GM12878 (cell line): ENCODE measurements around the gene ZNF618. TPM values are rescaled to one million over a fixed set of nuclear protein-coding genes. Genes with fewer than 3 reads are reported as not detected.

Experiments used
- ATAC-seq: fragments of 200-7000 bp; cut with Tn5 transposase; 3 replicates; pipeline ENCODE4 v1.9.1; 2020; ENCODE audit warnings: mild to moderate bottlenecking, moderate library complexity
- BruUV-seq: library from RNA; stranded (reverse); fragments of 400-500 nt; replicated peaks from 2 replicates; lab custom pipeline; 2021; lab: Mats Ljungman, UMichigan
- CTCF ChIA-PET: fragments of 300-600 bp; sonication (Branson Sonifier 250); formaldehyde crosslinking; extraction: SDS; loops from one replicate; lab custom pipeline; 2021; ENCODE audit warnings: inconsistent platforms; lab: Yijun Ruan, JAX
- POLR2A ChIA-PET: fragments of 350-600 bp; formaldehyde crosslinking; extraction: SDS; loops from one replicate; lab custom pipeline; 2021; ENCODE audit warnings: inconsistent platforms; lab: Charles Lee
- RAD21 ChIA-PET: fragments of 300-600 bp; sonication (Branson Sonifier 250); formaldehyde crosslinking; loops from one replicate; lab custom pipeline; 2023; ENCODE audit warnings: antibody characterized with exemption; ENCODE audit not compliant: unreplicated experiment; lab: Charles Lee
- SMC1A ChIA-PET: fragments of 300-600 bp; sonication (Branson Sonifier 250); formaldehyde crosslinking; loops from one replicate; lab custom pipeline; 2023; ENCODE audit not compliant: unreplicated experiment, uncharacterized antibody; lab: Charles Lee
- DNase-seq: peaks from one replicate; pipeline ENCODE4 v3.0.0-alpha.2; 2011; ENCODE audit warnings: low read depth, low spot score
- FAIRE-seq: peaks from 3 replicates; lab custom pipeline; 2011; peaks lifted over from hg19 to GRCh38; lab: Jason Lieb, UNC
- H2AFZ ChIP-seq: 2 replicates; pipeline ENCODE4 v1.6.0; 2011; ENCODE audit warnings: low read depth, low read length, control low read depth; ENCODE audit not compliant: control insufficient read depth
- H3K27ac ChIP-seq: 2 replicates; pipeline ENCODE4 v1.5.1; 2011; ENCODE audit warnings: control low read depth; ENCODE audit not compliant: control insufficient read depth, insufficient read depth
- H3K27me3 ChIP-seq, 2 experiments: replicated peaks in 1 of 2; 2 replicates each; pipeline versions ENCODE4 v1.6.0 to v1.6.1; 2011; ENCODE audit warnings: low read length in 1 of 2; ENCODE audit not compliant: control insufficient read depth in 2 of 2, insufficient read depth in 2 of 2
- H3K36me3 ChIP-seq, 2 experiments: 2 replicates each; pipeline ENCODE4 v1.5.1; 2011; ENCODE audit warnings: low read length in 1 of 2; ENCODE audit not compliant: control insufficient read depth in 2 of 2, insufficient read depth in 2 of 2
- H3K4me1 ChIP-seq: 2 replicates; pipeline ENCODE4 v1.6.1; 2011; ENCODE audit warnings: mild to moderate bottlenecking, low read length, moderate library complexity, mixed read lengths; ENCODE audit not compliant: control insufficient read depth, insufficient read depth
- H3K4me2 ChIP-seq: 2 replicates; pipeline ENCODE4 v1.6.0; 2011; ENCODE audit warnings: control low read depth; ENCODE audit not compliant: control insufficient read depth, insufficient read depth
- H3K4me3 ChIP-seq: fragments of 200-600 bp; sonication (generic); 2 replicates; pipeline ENCODE4 v1.5.1; 2016
- H3K79me2 ChIP-seq: 2 replicates; pipeline ENCODE4 v1.6.0; 2011; ENCODE audit warnings: low read length; ENCODE audit not compliant: control insufficient read depth, insufficient read depth
- H3K9ac ChIP-seq: 2 replicates; pipeline ENCODE4 v1.8.0; 2011; ENCODE audit warnings: low read length, control low read depth, mixed read lengths; ENCODE audit not compliant: control insufficient read depth, insufficient read depth
- H3K9me3 ChIP-seq: replicated peaks from 3 replicates; pipeline ENCODE4 v1.5.1; 2011; ENCODE audit warnings: mild to moderate bottlenecking, low read length; ENCODE audit not compliant: control insufficient read depth, insufficient read depth
- H4K20me1 ChIP-seq: 2 replicates; pipeline ENCODE4 v1.6.0; 2011; ENCODE audit not compliant: control insufficient read depth, insufficient read depth
- BMI1 ChIP-seq: fragments of 450-650 bp; IDR thresholded peaks from 2 replicates; pipeline ENCODE4 v1.6.1; 2016; ENCODE audit warnings: mild to moderate bottlenecking, moderate library complexity, borderline replicate concordance
- CBFB ChIP-seq: IDR thresholded peaks from 2 replicates; pipeline ENCODE4 v1.6.1; 2016; ENCODE audit warnings: antibody characterized with exemption, low read depth
- ETV6 ChIP-seq, 2 experiments: fragments of 450-650 bp in 1 of 2; IDR thresholded peaks in 1 of 2; conservative IDR thresholded peaks in 1 of 2; 2 replicates each; pipeline ENCODE4 v1.6.1; 2014; ENCODE audit warnings: antibody characterized with exemption in 1 of 2, borderline replicate concordance in 1 of 2, low read depth in 1 of 2, mild to moderate bottlenecking in 1 of 2, moderate library complexity in 1 of 2
- GATAD2B ChIP-seq: fragments of 450-650 bp; conservative IDR thresholded peaks from 2 replicates; pipeline ENCODE4 v1.6.1; 2017; ENCODE audit warnings: low read depth, mild to moderate bottlenecking, moderate library complexity
- NR2F1 ChIP-seq: fragments of 450-650 bp; conservative IDR thresholded peaks from 2 replicates; pipeline ENCODE4 v1.6.1; 2017; ENCODE audit warnings: mild to moderate bottlenecking
- POU2F2 ChIP-seq: IDR thresholded peaks from 3 replicates; pipeline ENCODE4 v1.6.1; 2011; ENCODE audit warnings: low read depth, mild to moderate bottlenecking, low read length, borderline replicate concordance
- RAD51 ChIP-seq: fragments of 450-650 bp; IDR thresholded peaks from 2 replicates; pipeline ENCODE4 v1.6.1; 2016; ENCODE audit warnings: moderate library complexity, mild to moderate bottlenecking, inconsistent platforms
- SREBF1 ChIP-seq: IDR thresholded peaks from 2 replicates; pipeline ENCODE4 v1.6.1; 2012; ENCODE audit warnings: mild to moderate bottlenecking, low read length
- YY1 ChIP-seq: IDR thresholded peaks from 2 replicates; pipeline ENCODE4 v1.6.1; 2011; ENCODE audit warnings: low read depth, mild to moderate bottlenecking, low read length
- ZNF217 ChIP-seq: fragments of 450-650 bp; IDR thresholded peaks from 2 replicates; pipeline ENCODE4 v1.6.1; 2017; ENCODE audit warnings: antibody characterized with exemption, mild to moderate bottlenecking
- WGBS: methylation state at CpG from one replicate; pipeline ENCODE4 v1.1.6; 2016; ENCODE audit warnings: low lambda C conversion rate; ENCODE audit not compliant: insufficient replicate concordance, insufficient coverage; ENCODE audit errors: missing lambda C conversion rate; 5-methylcytosine and 5-hydroxymethylcytosine counted together
- in situ Hi-C: fragments of 300-500 bp; cut with MboI; formaldehyde crosslinking; loops from 9 replicates; pipeline ENCODE4 v1.14.3; 2018; ENCODE audit warnings: mixed read lengths
- intact Hi-C: fragments of 100-400 bp; cut with micrococcal nuclease; formaldehyde crosslinking; loops from one replicate; pipeline ENCODE4 v1.14.2; 2022; ENCODE audit not compliant: unreplicated experiment
- polyA plus RNA-seq, 11 experiments: library from polyadenylated mRNA; depleted of rRNA in 4 of 11; unstranded in 6 of 11; stranded (reverse) in 5 of 11; fragments of >200 nt; fragmentation: Nextera tagmentation in 4 of 11; fragmentation: Illumina TruSeq in 1 of 11; extraction: Ambion mirVana in 4 of 11; extraction: Trizol in 1 of 11; gene quantifications; 1 replicate in 1 of 11; 2 replicates in 10 of 11; pipeline versions ENCODE4 v1.2.1 to v1.2.3, GENCODE V29; 2011 to 2016; ENCODE audit warnings: inconsistent platforms in 2 of 11, missing spikeins in 2 of 11, low read depth in 1 of 11
- total RNA-seq, 4 experiments: library from RNA; depleted of rRNA in 3 of 4; stranded (reverse); fragments of >200 nt in 3 of 4; fragmentation: Illumina TruSeq in 1 of 4; extraction: Trizol in 1 of 4; gene quantifications; 2 replicates each; pipeline versions ENCODE4 v1.2.1 to v1.2.3, GENCODE V29; 2013 to 2021
- TF ChIP-seq, protein P1 (sequence below): fragments of 450-650 bp; IDR thresholded peaks from 2 replicates; pipeline ENCODE4 v1.6.1; 2017; ENCODE audit warnings: mild to moderate bottlenecking, low read depth, inconsistent platforms; ENCODE audit not compliant: poor library complexity, severe bottlenecking

ZNF618 gene
- total and polyA plus RNA-seq, 10 of the 15 experiments (the other 5 are each of a cell fraction or from before 2014, with no cell fraction given), result 0.01 to 0.24 (median 0.06) TPM; not detected in 2

DNA sequence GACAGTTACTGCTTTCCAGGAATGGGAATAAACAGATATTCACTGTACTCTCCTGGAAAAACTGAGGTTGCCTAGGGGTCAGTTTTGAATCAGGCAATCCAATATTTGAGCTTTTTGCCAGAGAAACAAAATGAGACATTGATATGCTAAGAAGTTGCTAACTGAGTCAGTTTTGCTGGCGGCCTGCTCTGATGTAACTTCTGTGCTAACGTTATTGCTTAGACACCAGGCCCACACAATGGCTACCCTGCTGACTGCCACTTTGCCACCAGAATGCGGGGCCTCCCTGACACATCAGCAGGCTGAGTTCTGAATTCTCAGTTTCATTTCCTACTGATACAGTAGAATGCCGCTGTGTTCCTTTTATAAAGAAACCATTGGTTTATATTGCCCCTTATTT is 18.2 kb upstream of the ZNF618 start:
- SMC1A ChIA-PET, result no interaction called here
- H3K4me3 ChIP-seq, result no peak overlapping the region
- RAD21 ChIA-PET, result no interaction called here
- H2AFZ ChIP-seq, result no peak overlapping the region
- CTCF ChIA-PET, result interaction anchor here (1.1 kb wide), 1 partner anchor 24 kb away, joined by 3 read pairs; no protein-coding TSS in a partner anchor
- H3K36me3 ChIP-seq, result no peaks in the 10 kb centered on the region
- no peaks in the 10 kb centered on the region for H3K79me2 ChIP-seq
- no peak for DNase-seq
- H3K4me2 ChIP-seq, result no peak overlapping the region
- in situ Hi-C loops (no loop called here), intact Hi-C loops (no loop called here)
- H3K4me1 ChIP-seq, result no peaks in the 10 kb centered on the region
- H3K9ac ChIP-seq, result no peak overlapping the region
- H4K20me1 ChIP-seq, result no peaks in the 10 kb centered on the region
- POLR2A ChIA-PET, result interaction anchor here (0.6 kb wide), 1 partner anchor 493 kb away, joined by 4 read pairs; no protein-coding TSS in a partner anchor
- no peaks in the 10 kb centered on the region for H3K27me3 ChIP-seq
- no TSS peak for BruUV-seq
- H3K9me3 ChIP-seq, result no peaks in the 10 kb centered on the region
- TF ChIP-seq NR2F1 (no peak), RAD51 (no peak), POU2F2 (no peak), GATAD2B (no peak), BMI1 (no peak), YY1 (0 out of 2 replicates have a peak, but pooled peaks have one; percentile 22), SREBF1 (no peak), ZNF217 (no peak), ETV6 (conservative IDR thresholded peaks at IDR 0.05 in 1 of 2, IDR thresholded peaks at IDR 0.05 in 1 of 2; ENCODE audit: borderline replicate concordance in 1 of 2, low read depth in 1 of 2) (0 out of 4 replicates have a peak, but pooled peaks of 1 of the 2 experiments have one; percentile 21), CBFB (no peak)
- TF ChIP-seq, protein P1, sequence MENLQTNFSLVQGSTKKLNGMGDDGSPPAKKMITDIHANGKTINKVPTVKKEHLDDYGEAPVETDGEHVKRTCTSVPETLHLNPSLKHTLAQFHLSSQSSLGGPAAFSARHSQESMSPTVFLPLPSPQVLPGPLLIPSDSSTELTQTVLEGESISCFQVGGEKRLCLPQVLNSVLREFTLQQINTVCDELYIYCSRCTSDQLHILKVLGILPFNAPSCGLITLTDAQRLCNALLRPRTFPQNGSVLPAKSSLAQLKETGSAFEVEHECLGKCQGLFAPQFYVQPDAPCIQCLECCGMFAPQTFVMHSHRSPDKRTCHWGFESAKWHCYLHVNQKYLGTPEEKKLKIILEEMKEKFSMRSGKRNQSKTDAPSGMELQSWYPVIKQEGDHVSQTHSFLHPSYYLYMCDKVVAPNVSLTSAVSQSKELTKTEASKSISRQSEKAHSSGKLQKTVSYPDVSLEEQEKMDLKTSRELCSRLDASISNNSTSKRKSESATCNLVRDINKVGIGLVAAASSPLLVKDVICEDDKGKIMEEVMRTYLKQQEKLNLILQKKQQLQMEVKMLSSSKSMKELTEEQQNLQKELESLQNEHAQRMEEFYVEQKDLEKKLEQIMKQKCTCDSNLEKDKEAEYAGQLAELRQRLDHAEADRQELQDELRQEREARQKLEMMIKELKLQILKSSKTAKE, result no peak
- TF ChIP-seq, all 136 proteins: peak for 2
- FAIRE-seq (peak; percentile 62), ATAC-seq (peak; percentile 91)
- H3K27ac ChIP-seq, result no peak overlapping the region
- 1% methylated on average over 4 of the region's 4 CpGs for WGBS
